Measurements from ENCODE around the gene EBLN1.

- TF ChIP-seq SMAD4 (CRISPR knock-in tag; IDR thresholded peaks at IDR 0.05): no peak
- TF ChIP-seq CTCF (IDR thresholded peaks at IDR 0.05): no peak
- TF ChIP-seq FOXP4 (CRISPR knock-in tag; IDR thresholded peaks at IDR 0.05): no peak
- no peak for TF ChIP-seq AFF4 (CRISPR knock-in tag; IDR thresholded peaks at IDR 0.05; ENCODE audit: borderline replicate concordance)
- no peak for TF ChIP-seq ATF6 (CRISPR knock-in tag; IDR thresholded peaks at IDR 0.05)
- no peak for TF ChIP-seq SP1 (CRISPR knock-in tag; conservative IDR thresholded peaks at IDR 0.05)
- no peak for TF ChIP-seq NR3C1 (CRISPR knock-in tag; conservative IDR thresholded peaks at IDR 0.05; ENCODE audit: low read depth)
Measured at GRCh38 chr10:22247636-22248035, 29.8 kb upstream of the EBLN1 start.
